NCI-H2107 (cell line): ENCODE results near the gene SCFD1.
"Not testable (repeated sequence)": the region's sequence is repeated elsewhere in the genome, so short reads cannot be mapped to it uniquely, and the experiment has no call there.

Experiments used
- DNase-seq: peaks from one replicate; lab custom pipeline; 2025; lab: John Stamatoyannopoulos, UW

The SCFD1 gene

GRCh38 chr14:30621940-30622830 is at the start of gene SCFD1:
TSS of gene SCFD1 (plus strand) at chr14:30622319. CDS start at chr14:30622339, 20 bp downstream.
- DNase-seq, result peak; percentile 83

- DNase-seq, result no peak
Observed at GRCh38 chr14:30572771-30573170, 49.3 kb upstream of the SCFD1 start.

- DNase-seq, result no peak
Observed at GRCh38 chr14:30573226-30573814, 48.8 kb upstream of the SCFD1 start.

- DNase-seq, result no peak
Observed at GRCh38 chr14:30573966-30574365, 48.2 kb upstream of the SCFD1 start.

- DNase-seq, result not testable (repeated sequence)
Observed at GRCh38 chr14:30574777-30575176, 47.3 kb upstream of the SCFD1 start.

GRCh38 chr14:30576333-30576732 is 45.8 kb upstream of the SCFD1 start:
- DNase-seq, result not testable (repeated sequence)

- DNase-seq, result no peak
Observed at GRCh38 chr14:30580616-30581282, 41.4 kb upstream of the SCFD1 start.

- no peak for DNase-seq
Observed at GRCh38 chr14:30581283-30581625, 40.9 kb upstream of the SCFD1 start.

- DNase-seq, result no peak
Observed at GRCh38 chr14:30582376-30582775, 39.7 kb upstream of the SCFD1 start.

GRCh38 chr14:30584058-30584630 is 38.0 kb upstream of the SCFD1 start:
- DNase-seq, result no peak

GRCh38 chr14:30585204-30585603 is 36.9 kb upstream of the SCFD1 start:
- DNase-seq, result no peak

- no peak for DNase-seq
Observed at GRCh38 chr14:30587141-30587540, 35.0 kb upstream of the SCFD1 start.

- no peak for DNase-seq
Observed at GRCh38 chr14:30588873-30589272, 33.2 kb upstream of the SCFD1 start.

- no peak for DNase-seq
Observed at GRCh38 chr14:30596935-30597334, 25.2 kb upstream of the SCFD1 start.

- no peak for DNase-seq
Observed at GRCh38 chr14:30597504-30597903, 24.6 kb upstream of the SCFD1 start.

GRCh38 chr14:30600922-30601918 is 20.9 kb upstream of the SCFD1 start:
- DNase-seq, result no peak

- DNase-seq, result no peak
Observed at GRCh38 chr14:30603402-30603801, 18.7 kb upstream of the SCFD1 start.

GRCh38 chr14:30604696-30605095 is 17.4 kb upstream of the SCFD1 start:
- DNase-seq, result not testable (repeated sequence)

- no peak for DNase-seq
Observed at GRCh38 chr14:30607156-30607780, 14.9 kb upstream of the SCFD1 start.

- no peak for DNase-seq
Observed at GRCh38 chr14:30608533-30609006, 13.5 kb upstream of the SCFD1 start.
